ENCODE measurements around the gene RAMP3.

The RAMP3 gene

GRCh38 chr7:45161842-45162241 lies 4.3 kb downstream of the RAMP3 start:
- no peaks in the 10 kb centered on the region for H4K20me1 ChIP-seq (ENCODE audit: insufficient read depth, low read length, poor library complexity, severe bottlenecking)
- no peaks in the 10 kb centered on the region for H3K27me3 ChIP-seq (ENCODE audit: insufficient read depth, low read length, poor library complexity, severe bottlenecking)
- no peaks in the 10 kb centered on the region for H3F3A ChIP-seq (ENCODE audit: low read depth)
- H3K79me2 ChIP-seq (ENCODE audit: insufficient read depth, low read length) = no peaks in the 10 kb centered on the region
- no peak overlapping the region for H3K4me3 ChIP-seq (ENCODE audit: low read length, poor library complexity, severe bottlenecking)
- no peaks in the 10 kb centered on the region for H3K36me3 ChIP-seq (ENCODE audit: insufficient read depth, low read length)
- TF ChIP-seq EZH2phosphoT487 (IDR thresholded peaks at IDR 0.05; ENCODE audit: borderline replicate concordance) (no peak), CTCF (conservative IDR thresholded peaks at IDR 0.05; ENCODE audit: low read length) (no peak)
- no peaks in the 10 kb centered on the region for H3K9me3 ChIP-seq (ENCODE audit: insufficient read depth, low read depth, low read length)
- no peaks in the 10 kb centered on the region for H3K9me2 ChIP-seq (replicated peaks; ENCODE audit: low read depth, low read length)
- no peaks in the 10 kb centered on the region for H3K4me1 ChIP-seq (ENCODE audit: insufficient read depth, low read length, poor library complexity, severe bottlenecking)
- H2AFZ ChIP-seq (ENCODE audit: low read length) = no peak overlapping the region
- H3K9ac ChIP-seq (ENCODE audit: low read depth, low read length, poor library complexity, severe bottlenecking) = no peak overlapping the region
- no peak overlapping the region for H3K4me2 ChIP-seq (ENCODE audit: low read depth, low read length, poor library complexity, severe bottlenecking)

DNA sequence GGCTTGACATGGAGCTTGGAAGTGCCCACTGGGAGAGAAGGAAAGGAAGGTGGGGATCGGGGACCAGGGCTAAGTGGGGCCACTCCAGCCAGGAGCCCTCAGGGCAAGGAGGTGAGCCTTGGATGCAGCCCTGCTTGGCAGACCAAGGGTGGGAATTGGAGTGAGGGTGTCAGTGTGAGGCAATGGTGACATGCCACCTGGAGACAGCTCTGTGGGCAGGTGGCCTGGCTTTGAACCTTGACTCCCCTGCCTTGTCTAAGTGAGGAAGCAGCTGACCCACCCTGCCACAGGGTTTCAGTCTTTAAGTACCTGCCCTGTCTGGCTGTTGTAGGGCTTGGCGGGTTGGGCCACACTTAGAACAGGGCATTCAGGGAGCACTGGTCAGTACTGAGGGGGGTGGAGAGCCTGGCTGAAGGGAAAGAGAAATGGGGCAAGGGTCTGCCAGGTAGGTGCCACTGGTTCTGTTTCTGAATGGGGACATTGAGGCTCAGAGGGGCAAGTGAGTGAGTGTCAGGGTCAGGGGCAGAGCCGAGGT lies 4.8 kb downstream of the RAMP3 start:
- Histone ChIP-seq H3K4me3 (ENCODE audit: low read length, poor library complexity, severe bottlenecking) (no peak overlapping the region), H3K36me3 (ENCODE audit: insufficient read depth, low read length) (no peaks in the 10 kb centered on the region), H3K9me2 (replicated peaks; ENCODE audit: low read depth, low read length) (no peaks in the 10 kb centered on the region), H3K4me2 (ENCODE audit: low read depth, low read length, poor library complexity, severe bottlenecking) (no peak overlapping the region), H3F3A (ENCODE audit: low read depth) (no peaks in the 10 kb centered on the region), H2AFZ (ENCODE audit: low read length) (no peak overlapping the region), H3K79me2 (ENCODE audit: insufficient read depth, low read length) (no peaks in the 10 kb centered on the region), H3K27me3 (ENCODE audit: insufficient read depth, low read length, poor library complexity, severe bottlenecking) (no peaks in the 10 kb centered on the region), H3K9me3 (ENCODE audit: insufficient read depth, low read depth, low read length) (no peaks in the 10 kb centered on the region), H3K4me1 (ENCODE audit: insufficient read depth, low read length, poor library complexity, severe bottlenecking) (no peaks in the 10 kb centered on the region), H3K9ac (ENCODE audit: low read depth, low read length, poor library complexity, severe bottlenecking) (no peak overlapping the region), H4K20me1 (ENCODE audit: insufficient read depth, low read length, poor library complexity, severe bottlenecking) (no peaks in the 10 kb centered on the region)
- TF ChIP-seq CTCF (conservative IDR thresholded peaks at IDR 0.05; ENCODE audit: low read length) = no peak
- TF ChIP-seq EZH2phosphoT487 (IDR thresholded peaks at IDR 0.05; ENCODE audit: borderline replicate concordance) = no peak

GRCh38 chr7:45162943-45163691 lies 5.5 kb downstream of the RAMP3 start:
- Histone ChIP-seq H3K9me3 (ENCODE audit: insufficient read depth, low read depth, low read length) (no peaks in the 10 kb centered on the region), H3K79me2 (ENCODE audit: insufficient read depth, low read length) (no peaks in the 10 kb centered on the region), H3K36me3 (ENCODE audit: insufficient read depth, low read length) (no peaks in the 10 kb centered on the region), H3K9ac (ENCODE audit: low read depth, low read length, poor library complexity, severe bottlenecking) (no peak overlapping the region), H4K20me1 (ENCODE audit: insufficient read depth, low read length, poor library complexity, severe bottlenecking) (no peaks in the 10 kb centered on the region), H3K27me3 (ENCODE audit: insufficient read depth, low read length, poor library complexity, severe bottlenecking) (no peaks in the 10 kb centered on the region), H3K4me3 (ENCODE audit: low read length, poor library complexity, severe bottlenecking) (no peak overlapping the region), H3K9me2 (replicated peaks; ENCODE audit: low read depth, low read length) (no peaks in the 10 kb centered on the region), H3K4me1 (ENCODE audit: insufficient read depth, low read length, poor library complexity, severe bottlenecking) (no peaks in the 10 kb centered on the region), H2AFZ (ENCODE audit: low read length) (no peak overlapping the region), H3F3A (ENCODE audit: low read depth) (no peaks in the 10 kb centered on the region), H3K4me2 (ENCODE audit: low read depth, low read length, poor library complexity, severe bottlenecking) (no peak overlapping the region)
- no peak for TF ChIP-seq EZH2phosphoT487 (IDR thresholded peaks at IDR 0.05; ENCODE audit: borderline replicate concordance)
- TF ChIP-seq CTCF (conservative IDR thresholded peaks at IDR 0.05; ENCODE audit: low read length) = no peak

Data from Loucy (cell line).